AG04449 (cell line): ENCODE results near the gene SNX14.

Source experiments
- CTCF ChIA-PET: fragments of 350-600 bp; formaldehyde crosslinking; extraction: SDS; loops from one replicate; lab custom pipeline; 2021; ENCODE audit warnings: antibody characterized with exemption; lab: Yijun Ruan, JAX
- POLR2A ChIA-PET: fragments of 400-600, 350-600 bp; formaldehyde crosslinking; extraction: SDS; loops from one replicate; lab custom pipeline; 2020; ENCODE audit warnings: antibody characterized with exemption, inconsistent platforms; lab: Yijun Ruan, JAX
- DNase-seq: peaks from one replicate; pipeline ENCODE4 v3.0.0-alpha.2; 2010; ENCODE audit warnings: low read depth, low spot score
- H3K4me3 ChIP-seq: 2 replicates; pipeline ENCODE4 v1.5.1; 2011; ENCODE audit warnings: low read depth, mild to moderate bottlenecking, control low read depth, low read length
- CTCF ChIP-seq: IDR thresholded peaks from one replicate; pipeline ENCODE4 v1.5.1; 2011; ENCODE audit warnings: mild to moderate bottlenecking, moderate library complexity, low read length, control low read depth, inconsistent platforms; ENCODE audit not compliant: insufficient read depth; ENCODE audit errors: missing control alignments

Gene SNX14

DNA sequence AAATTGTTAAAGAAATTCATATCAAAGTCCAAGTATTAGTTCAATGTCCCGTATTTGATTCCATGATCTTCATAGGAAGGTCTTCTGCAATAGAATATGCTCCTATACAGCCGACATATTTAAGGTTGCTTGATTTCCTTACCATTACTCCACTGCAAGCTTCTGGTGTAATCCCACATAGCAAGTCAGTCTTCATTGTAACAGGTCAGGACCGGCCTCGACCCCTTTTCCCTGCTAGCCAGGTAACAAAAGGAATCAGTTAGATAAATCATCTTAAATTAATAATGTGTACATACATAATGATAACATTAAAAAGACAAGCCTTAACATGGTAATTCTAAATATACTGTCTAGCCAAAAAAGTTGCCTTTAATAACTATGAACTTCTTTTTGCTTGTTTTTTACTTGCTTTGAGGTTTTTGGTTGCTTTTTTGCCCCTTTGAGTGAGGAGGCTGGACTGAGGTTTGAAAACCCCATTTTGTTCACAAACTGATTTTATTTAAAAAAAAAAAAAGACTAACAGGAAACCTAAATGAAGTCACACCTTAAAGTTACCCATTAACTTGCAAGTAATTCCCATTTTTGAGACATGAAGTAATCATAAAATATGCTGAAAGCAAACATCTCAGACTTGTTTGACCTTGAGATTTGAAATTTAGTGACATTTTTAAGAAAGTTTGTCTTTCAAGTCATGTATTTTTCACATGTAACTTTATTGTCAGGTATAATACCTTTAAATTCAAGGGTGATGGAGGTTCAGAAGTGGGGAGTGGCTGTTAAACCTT, 19.2 kb upstream of the SNX14 start:
- TF ChIP-seq CTCF: no peak
- DNase-seq: no peak
- CTCF ChIA-PET: interaction anchor here (0.6 kb wide), 1 partner anchor 26 kb away, joined by 3 read pairs; no protein-coding TSS in a partner anchor
- POLR2A ChIA-PET: no interaction called here
- no peak overlapping the region for H3K4me3 ChIP-seq

DNA sequence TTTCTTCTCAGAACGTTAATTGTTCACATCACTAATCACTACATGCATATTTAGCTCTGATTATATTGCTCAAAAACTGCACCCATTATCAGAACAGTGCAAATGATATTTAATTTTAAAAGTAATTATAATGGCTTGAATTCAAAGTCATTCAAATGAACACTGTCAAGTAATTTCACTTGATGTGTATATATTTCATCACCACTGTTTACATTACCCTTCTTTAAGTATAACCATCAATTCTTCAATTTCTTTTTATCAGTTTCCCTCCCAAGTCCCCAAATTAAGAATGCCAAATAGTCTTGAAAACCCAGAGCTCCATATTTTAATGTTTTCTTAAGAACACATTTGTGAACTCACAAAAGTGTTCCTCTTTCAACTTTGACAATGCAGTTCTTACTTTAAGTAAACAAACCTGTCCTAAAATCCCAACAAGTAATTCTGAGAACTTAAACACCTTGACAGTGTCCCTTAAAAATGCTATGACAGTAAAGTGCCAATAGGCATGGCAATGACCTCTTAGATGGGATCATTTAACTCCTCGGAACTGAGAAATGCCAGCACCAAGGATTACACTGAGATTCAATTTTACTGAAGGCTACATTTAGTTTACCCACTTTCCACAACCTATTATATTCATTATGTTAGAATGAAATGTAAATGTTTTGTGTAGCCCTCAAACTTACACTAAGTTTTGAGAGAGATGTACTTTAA, 16.7 kb upstream of the SNX14 start:
- H3K4me3 ChIP-seq: no peak overlapping the region
- CTCF ChIA-PET: interaction anchor here (0.9 to 1.2 kb wide), 2 partner anchors 12 to 30 kb away, joined by 3 to 4 read pairs; no protein-coding TSS in a partner anchor
- POLR2A ChIA-PET: interaction anchor here (1.2 kb wide), 1 partner anchor 67 kb away, joined by 4 read pairs; no protein-coding TSS in a partner anchor
- no peak for TF ChIP-seq CTCF
- DNase-seq: no peak

- CTCF ChIA-PET: no interaction called here
- TF ChIP-seq CTCF: no peak
- POLR2A ChIA-PET: no interaction called here
These were observed 8.4 kb upstream of the SNX14 start for GRCh38 chr6:85602100-85602499.

GRCh38 chr6:85600713-85601313, 7.2 kb upstream of the SNX14 start:
- TF ChIP-seq CTCF: no peak
- DNase-seq: no peak
- POLR2A ChIA-PET: no interaction called here
- H3K4me3 ChIP-seq: no peak overlapping the region
- CTCF ChIA-PET: interaction anchor here (1.1 kb wide), 1 partner anchor 17 kb away, joined by 3 read pairs; no protein-coding TSS in a partner anchor

More at GRCh38 chr6:85602100-85602499, 8.4 kb upstream of the SNX14 start:
- DNase-seq: no peak
- H3K4me3 ChIP-seq: no peak overlapping the region

GRCh38 chr6:85594197-85594930, 706 bp upstream of the SNX14 start:
- POLR2A ChIA-PET: interaction anchor here (0.6 to 2.3 kb wide), 4 partner anchors 26 to 83 kb away, joined by 3 to 34 read pairs (median 6); partner anchors contain the start of gene SYNCRIP
- CTCF ChIA-PET: no interaction called here
- TF ChIP-seq CTCF: no peak
- DNase-seq: no peak
- peak overlapping the region; percentile 94 for H3K4me3 ChIP-seq
